ENCODE results near the gene FAM222B.

GRCh38 chr17:28745786-28746411 lies 96.7 kb downstream of the FAM222B start:
- TF ChIP-seq CTCF (conservative IDR thresholded peaks at IDR 0.05; ENCODE audit: low read depth, low read length) (no peak), EZH2 (IDR thresholded peaks at IDR 0.05; ENCODE audit: low read length, unreplicated experiment) (no peak)

Measured in PC-3 (cell line).